ENCODE results near the gene SMURF2.

Gene SMURF2

GRCh38 chr17:64661976-64662773, at the start of gene SMURF2:
Gene SMURF2 (minus strand): TSS chr17:64662307. CDS start chr17:64661880, 427 bp downstream.
- DNase-seq (ENCODE audit: low read depth in 2 of 2): peak; percentile 57 to 74
- no peak for TF ChIP-seq CTCF (IDR thresholded peaks at IDR 0.05; ENCODE audit: low read depth, low read length)
- peak within 1 kb of the TSS; percentile 67 to 77 for H3K4me3 ChIP-seq (replicated peaks in 1 of 2; ENCODE audit: low read depth in 2 of 2, low read length in 2 of 2)

GRCh38 chr17:64709481-64709880, 47.4 kb upstream of the SMURF2 start:
- no peak overlapping the region for H3K4me3 ChIP-seq (replicated peaks in 1 of 2; ENCODE audit: low read depth in 2 of 2, low read length in 2 of 2)
- TF ChIP-seq CTCF (IDR thresholded peaks at IDR 0.05; ENCODE audit: low read depth, low read length): no peak
- no peak for DNase-seq (ENCODE audit: low read depth in 2 of 2)

GRCh38 chr17:64707050-64707591, 45.0 kb upstream of the SMURF2 start:
- DNase-seq (ENCODE audit: low read depth in 2 of 2): peak; percentile 97 to 100

GRCh38 chr17:64706224-64707049, 44.3 kb upstream of the SMURF2 start:
- no peak for TF ChIP-seq CTCF (IDR thresholded peaks at IDR 0.05; ENCODE audit: low read depth, low read length)
- no peak overlapping the region for H3K4me3 ChIP-seq (replicated peaks in 1 of 2; ENCODE audit: low read depth in 2 of 2, low read length in 2 of 2)
- DNase-seq (ENCODE audit: low read depth in 2 of 2): no peak

More at GRCh38 chr17:64707050-64707591, 45.0 kb upstream of the SMURF2 start:
- no peak overlapping the region for H3K4me3 ChIP-seq (replicated peaks in 1 of 2; ENCODE audit: low read depth in 2 of 2, low read length in 2 of 2)
- no peak for TF ChIP-seq CTCF (IDR thresholded peaks at IDR 0.05; ENCODE audit: low read depth, low read length)

- DNase-seq (ENCODE audit: low read depth in 2 of 2): no peak
- TF ChIP-seq CTCF (IDR thresholded peaks at IDR 0.05; ENCODE audit: low read depth, low read length): no peak
- no peak overlapping the region for H3K4me3 ChIP-seq (replicated peaks in 1 of 2; ENCODE audit: low read depth in 2 of 2, low read length in 2 of 2)
Measured at GRCh38 chr17:64702815-64703214, 40.7 kb upstream of the SMURF2 start.

- H3K4me3 ChIP-seq (replicated peaks in 1 of 2; ENCODE audit: low read depth in 2 of 2, low read length in 2 of 2): no peak overlapping the region
- DNase-seq (ENCODE audit: low read depth in 2 of 2): peak in 1 of 2 donors; percentile 56
- TF ChIP-seq CTCF (IDR thresholded peaks at IDR 0.05; ENCODE audit: low read depth, low read length): no peak
Measured at GRCh38 chr17:64698725-64699124, 36.6 kb upstream of the SMURF2 start.

Data from cardiac fibroblast (primary cell).